Airway epithelial cell (primary cell): ENCODE measurements around the gene ING2. TPM values are rescaled to one million over a fixed set of nuclear protein-coding genes. Genes with fewer than 3 reads are reported as not detected.

ENCODE experiments used
- total RNA-seq: library from RNA; depleted of rRNA; stranded (reverse); fragments of >200 nt; gene quantifications from 2 replicates; pipeline ENCODE4 v1.2.3, GENCODE V29; 2015

ING2 gene
- total RNA-seq = 20.0 and 24.2 TPM in 2 replicates

GRCh38 chr4:183504930-183505610, at the start of gene ING2:
TSS of gene ING2 (plus strand) at chr4:183505058. CDS start at chr4:183505196, 138 bp downstream.

Other genes starting within 250 kb of the ING2 start
- gene CLDN22, start 184.8 kb upstream of the ING2 start, total RNA-seq = not detected in 2 replicates
- not detected in 2 replicates for gene CLDN24, start 182.6 kb upstream of the ING2 start, total RNA-seq
- 15.2 and 15.5 TPM in 2 replicates for gene CDKN2AIP, start 60.4 kb upstream of the ING2 start, total RNA-seq
- 31.0 and 34.1 TPM in 2 replicates for gene RWDD4, start 154.1 kb downstream of the ING2 start, total RNA-seq
- 28.9 and 31.7 TPM in 2 replicates for gene TRAPPC11, start 154.2 kb downstream of the ING2 start, total RNA-seq